ENCODE results near the gene DEPDC1B. TPM values are rescaled to one million over a fixed set of nuclear protein-coding genes. Genes with fewer than 3 reads are reported as not detected.
A peak's percentile ranks its signal among the peaks of the same experiment; 100 is the strongest.

Gene DEPDC1B
- total and polyA plus RNA-seq, 2 of the 8 experiments (the other 6 are each of a cell fraction or from before 2014, with no cell fraction given), result 30.8 to 67.4 TPM

GRCh38 chr5:60710362-60710761 is 10.4 kb upstream of the DEPDC1B start:
- WGBS, 2 experiments (ENCODE audit: extremely low coverage in 1 of 2, insufficient coverage in 1 of 2, insufficient read length in 1 of 2, insufficient replicate concordance in 2 of 2, low coverage in 1 of 2, low lambda C conversion rate in 2 of 2, missing lambda C conversion rate in 1 of 2), result 70% methylated on average over 3 of the region's 3 CpGs; no CpG with 5 or more reads in 1 of the 2 experiments
- POLR2A ChIA-PET (ENCODE audit: partially characterized antibody), result interaction anchor here (1.1 to 2.6 kb wide), 3 partner anchors 11 to 134 kb away, joined by 3 to 24 read pairs (median 4); partner anchors contain the start of genes DEPDC1B and ELOVL7

More at GRCh38 chr5:60710362-60710761, 10.4 kb upstream of the DEPDC1B start:
- H3K23me2 ChIP-seq (ENCODE audit: low read depth, low read length), result no peaks in the 10 kb centered on the region
- TF ChIP-seq CHD1 (IDR thresholded peaks at IDR 0.05; ENCODE audit: low read depth, low read length) (no peak), RAD21 (IDR thresholded peaks at IDR 0.05 in 1 of 2, conservative IDR thresholded peaks at IDR 0.05 in 1 of 2; ENCODE audit: low read depth in 2 of 2, low read length in 2 of 2) (peak in 1 of 2 experiments; percentile 23; a peak in 1 of 4 replicates)
- no peak overlapping the region for H3K18ac ChIP-seq (ENCODE audit: extremely low read depth, low read length)
- H2BK15ac ChIP-seq (ENCODE audit: low read length), result no peak overlapping the region
- H3K4ac ChIP-seq (replicated peaks; ENCODE audit: insufficient read length, low read depth, low read length), result no peak overlapping the region
- H3K4me1 ChIP-seq (replicated peaks in 1 of 4; ENCODE audit: control insufficient read depth in 3 of 4, insufficient read depth in 4 of 4, low read length in 3 of 4), result no peaks in the 10 kb centered on the region
- H3K79me1 ChIP-seq (ENCODE audit: low read depth, low read length), result no peaks in the 10 kb centered on the region
- FAIRE-seq (no peak), DNase-seq (ENCODE audit: low read depth in 1 of 2, low spot score in 2 of 2) (no peak)
- no peak overlapping the region for H3K4me3 ChIP-seq (ENCODE audit: extremely low read depth in 1 of 4, insufficient read depth in 2 of 4, low read depth in 3 of 4, low read length in 4 of 4)
- no peak overlapping the region for H4K5ac ChIP-seq (ENCODE audit: insufficient read length, low read depth, low read length)
- H3K27me3 ChIP-seq (replicated peaks in 1 of 4; ENCODE audit: control insufficient read depth in 3 of 4, extremely low read depth in 1 of 4, insufficient read depth in 3 of 4, low read length in 3 of 4), result no peaks in the 10 kb centered on the region
- H2BK12ac ChIP-seq (ENCODE audit: low read depth, low read length), result no peak overlapping the region
- H4K20me1 ChIP-seq (replicated peaks in 1 of 2; ENCODE audit: control insufficient read depth in 1 of 2, insufficient read depth in 2 of 2, low read length in 2 of 2), result no peaks in the 10 kb centered on the region
- H3K9ac ChIP-seq (replicated peaks in 1 of 4; ENCODE audit: extremely low read depth in 1 of 4, low read depth in 3 of 4, low read length in 3 of 4), result no peak overlapping the region
- no peak overlapping the region for H3K27ac ChIP-seq (ENCODE audit: low read depth, low read length)
- H2AK5ac ChIP-seq (ENCODE audit: low read depth, low read length), result no peak overlapping the region
- no peaks in the 10 kb centered on the region for H3K9me3 ChIP-seq (ENCODE audit: insufficient read depth in 2 of 2, low read depth in 1 of 2, low read length in 1 of 2)
- no peak overlapping the region for H3K14ac ChIP-seq (ENCODE audit: insufficient read length)
- no peak overlapping the region for H4K8ac ChIP-seq (ENCODE audit: extremely low read depth, insufficient read depth, low read length)
- no peak overlapping the region for H2BK120ac ChIP-seq (replicated peaks; ENCODE audit: low read depth, low read length)
- no peak overlapping the region for H3K23ac ChIP-seq (ENCODE audit: insufficient read length)
- no peak overlapping the region for H2BK20ac ChIP-seq (ENCODE audit: low read length)
- no peaks in the 10 kb centered on the region for H3K79me2 ChIP-seq (ENCODE audit: control insufficient read depth in 1 of 2, insufficient read depth in 2 of 2, low read length in 2 of 2)
- H2BK5ac ChIP-seq (ENCODE audit: low read depth, low read length), result no peak overlapping the region
- CTCF ChIA-PET (ENCODE audit: partially characterized antibody), result interaction anchor here (0.9 to 1.8 kb wide), 3 partner anchors 9 to 13 kb away, joined by 3 to 10 read pairs (median 5); partner anchors contain the start of gene DEPDC1B
- no peak overlapping the region for H2AFZ ChIP-seq (ENCODE audit: low read length)
- H4K91ac ChIP-seq (replicated peaks; ENCODE audit: insufficient read length, low read length), result no peak overlapping the region
- H3K4me2 ChIP-seq (ENCODE audit: insufficient read depth in 1 of 2, low read depth in 2 of 2, low read length in 2 of 2), result no peak overlapping the region
- H3K56ac ChIP-seq (replicated peaks; ENCODE audit: insufficient read length, low read depth, low read length), result no peak overlapping the region
- no peaks in the 10 kb centered on the region for H3K36me3 ChIP-seq (ENCODE audit: control insufficient read depth in 2 of 4, insufficient read depth in 4 of 4, low read length in 3 of 4)

Measured in H1 (cell line).